Measurements from ENCODE around the gene CGA.

The CGA gene

GRCh38 chr6:87118054-87118453 lies 23.1 kb upstream of the CGA start:
- no peaks in the 10 kb centered on the region for H3K9me3 ChIP-seq (ENCODE audit: control insufficient read depth, low read length)
- H2BK120ac ChIP-seq (ENCODE audit: low read depth, low read length), result no peak overlapping the region
- H3K9ac ChIP-seq (ENCODE audit: low read length), result no peak overlapping the region
- no peak overlapping the region for H3K4ac ChIP-seq (ENCODE audit: low read depth in 1 of 2, low read length in 2 of 2)
- H3K23ac ChIP-seq (ENCODE audit: low read length in 2 of 2), result no peak overlapping the region
- H3K4me3 ChIP-seq (ENCODE audit: insufficient read depth in 1 of 2, low read depth in 1 of 2, low read length in 2 of 2), result no peak overlapping the region
- no peak overlapping the region for H2BK12ac ChIP-seq (ENCODE audit: low read length in 2 of 2)
- 80% methylated on average over 2 of the region's 4 CpGs for WGBS
- no peaks in the 10 kb centered on the region for H3K79me1 ChIP-seq (replicated peaks; ENCODE audit: low read length, poor library complexity, severe bottlenecking)
- H2AFZ ChIP-seq (ENCODE audit: low read depth, low read length), result no peak overlapping the region
- H4K8ac ChIP-seq (ENCODE audit: low read length), result no peak overlapping the region
- H3K4me2 ChIP-seq (ENCODE audit: low read length, poor library complexity, severe bottlenecking), result no peak overlapping the region
- H3K18ac ChIP-seq (ENCODE audit: low read depth in 1 of 2, low read length in 2 of 2), result no peak overlapping the region
- H4K91ac ChIP-seq (ENCODE audit: low read length), result no peak overlapping the region
- H2BK5ac ChIP-seq (ENCODE audit: low read depth, low read length, poor library complexity, severe bottlenecking), result no peak overlapping the region
- H3K14ac ChIP-seq (ENCODE audit: low read length in 2 of 2), result no peak overlapping the region
- H3K4me1 ChIP-seq (ENCODE audit: control insufficient read depth, insufficient read depth, low read depth, low read length), result no peaks in the 10 kb centered on the region
- H3K36me3 ChIP-seq (ENCODE audit: control insufficient read depth in 1 of 2, insufficient read depth in 2 of 2, low read depth in 1 of 2, low read length in 2 of 2), result no peaks in the 10 kb centered on the region
- no peak overlapping the region for H3K27ac ChIP-seq (ENCODE audit: low read length, poor library complexity, severe bottlenecking)
- no peak overlapping the region for H2BK15ac ChIP-seq (ENCODE audit: low read depth, poor library complexity, severe bottlenecking)
- H3K27me3 ChIP-seq (ENCODE audit: control insufficient read depth in 1 of 2, insufficient read depth in 1 of 2, low read length in 2 of 2), result no peaks in the 10 kb centered on the region
- DNase-seq, result no peak
- H2AK5ac ChIP-seq (ENCODE audit: low read length, severe bottlenecking), result no peak overlapping the region

- Histone ChIP-seq H2AK5ac (ENCODE audit: low read length, severe bottlenecking) (no peak overlapping the region), H3K9ac (ENCODE audit: low read length) (no peak overlapping the region), H3K36me3 (ENCODE audit: control insufficient read depth in 1 of 2, insufficient read depth in 2 of 2, low read depth in 1 of 2, low read length in 2 of 2) (no peaks in the 10 kb centered on the region), H3K23ac (ENCODE audit: low read length in 2 of 2) (no peak overlapping the region), H3K18ac (ENCODE audit: low read depth in 1 of 2, low read length in 2 of 2) (no peak overlapping the region), H2BK5ac (ENCODE audit: low read depth, low read length, poor library complexity, severe bottlenecking) (no peak overlapping the region), H4K8ac (ENCODE audit: low read length) (no peak overlapping the region), H3K4ac (ENCODE audit: low read depth in 1 of 2, low read length in 2 of 2) (no peak overlapping the region), H3K27ac (ENCODE audit: low read length, poor library complexity, severe bottlenecking) (no peak overlapping the region), H2BK12ac (ENCODE audit: low read length in 2 of 2) (no peak overlapping the region), H2AFZ (ENCODE audit: low read depth, low read length) (no peak overlapping the region), H3K4me2 (ENCODE audit: low read length, poor library complexity, severe bottlenecking) (no peak overlapping the region), H3K4me1 (ENCODE audit: control insufficient read depth, insufficient read depth, low read depth, low read length) (no peaks in the 10 kb centered on the region), H2BK15ac (ENCODE audit: low read depth, poor library complexity, severe bottlenecking) (no peak overlapping the region), H3K79me1 (replicated peaks; ENCODE audit: low read length, poor library complexity, severe bottlenecking) (no peaks in the 10 kb centered on the region), H3K4me3 (ENCODE audit: insufficient read depth in 1 of 2, low read depth in 1 of 2, low read length in 2 of 2) (no peak overlapping the region), H3K9me3 (ENCODE audit: control insufficient read depth, low read length) (no peaks in the 10 kb centered on the region), H2BK120ac (ENCODE audit: low read depth, low read length) (no peak overlapping the region), H3K27me3 (ENCODE audit: control insufficient read depth in 1 of 2, insufficient read depth in 1 of 2, low read length in 2 of 2) (no peaks in the 10 kb centered on the region), H3K14ac (ENCODE audit: low read length in 2 of 2) (no peak overlapping the region), H4K91ac (ENCODE audit: low read length) (no peak overlapping the region)
- DNase-seq, result no peak
- WGBS, result 83% methylated on average over 2 of the region's 2 CpGs
These were observed 22.0 kb upstream of the CGA start for GRCh38 chr6:87116922-87117321.

GRCh38 chr6:87115402-87116135 lies 20.7 kb upstream of the CGA start:
- 63% methylated on average over 1 of the region's 2 CpGs for WGBS

GRCh38 chr6:87110636-87111035 lies 15.7 kb upstream of the CGA start:
- Histone ChIP-seq H3K9me3 (ENCODE audit: control insufficient read depth, low read length) (no peaks in the 10 kb centered on the region), H3K14ac (ENCODE audit: low read length in 2 of 2) (no peak overlapping the region)
- 100% methylated on average over 1 of the region's 1 CpG for WGBS

More at GRCh38 chr6:87115402-87116135, 20.7 kb upstream of the CGA start:
- no peak overlapping the region for H2BK15ac ChIP-seq (ENCODE audit: low read depth, poor library complexity, severe bottlenecking)
- no peaks in the 10 kb centered on the region for H3K36me3 ChIP-seq (ENCODE audit: control insufficient read depth in 1 of 2, insufficient read depth in 2 of 2, low read depth in 1 of 2, low read length in 2 of 2)
- H3K23ac ChIP-seq (ENCODE audit: low read length in 2 of 2), result no peak overlapping the region
- H2BK120ac ChIP-seq (ENCODE audit: low read depth, low read length), result no peak overlapping the region
- no peak for DNase-seq
- no peaks in the 10 kb centered on the region for H3K9me3 ChIP-seq (ENCODE audit: control insufficient read depth, low read length)
- no peak overlapping the region for H3K18ac ChIP-seq (ENCODE audit: low read depth in 1 of 2, low read length in 2 of 2)
- H2AFZ ChIP-seq (ENCODE audit: low read depth, low read length), result no peak overlapping the region
- no peak overlapping the region for H3K4me3 ChIP-seq (ENCODE audit: insufficient read depth in 1 of 2, low read depth in 1 of 2, low read length in 2 of 2)
- no peak overlapping the region for H2BK5ac ChIP-seq (ENCODE audit: low read depth, low read length, poor library complexity, severe bottlenecking)
- no peaks in the 10 kb centered on the region for H3K4me1 ChIP-seq (ENCODE audit: control insufficient read depth, insufficient read depth, low read depth, low read length)
- H2AK5ac ChIP-seq (ENCODE audit: low read length, severe bottlenecking), result no peak overlapping the region
- no peak overlapping the region for H3K4ac ChIP-seq (ENCODE audit: low read depth in 1 of 2, low read length in 2 of 2)
- no peak overlapping the region for H3K27ac ChIP-seq (ENCODE audit: low read length, poor library complexity, severe bottlenecking)
- no peak overlapping the region for H3K4me2 ChIP-seq (ENCODE audit: low read length, poor library complexity, severe bottlenecking)
- H3K79me1 ChIP-seq (replicated peaks; ENCODE audit: low read length, poor library complexity, severe bottlenecking), result no peaks in the 10 kb centered on the region
- no peak overlapping the region for H3K9ac ChIP-seq (ENCODE audit: low read length)
- H4K8ac ChIP-seq (ENCODE audit: low read length), result no peak overlapping the region
- H3K14ac ChIP-seq (ENCODE audit: low read length in 2 of 2), result no peak overlapping the region
- no peak overlapping the region for H2BK12ac ChIP-seq (ENCODE audit: low read length in 2 of 2)
- H3K27me3 ChIP-seq (ENCODE audit: control insufficient read depth in 1 of 2, insufficient read depth in 1 of 2, low read length in 2 of 2), result no peaks in the 10 kb centered on the region
- H4K91ac ChIP-seq (ENCODE audit: low read length), result no peak overlapping the region

More at GRCh38 chr6:87110636-87111035, 15.7 kb upstream of the CGA start:
- Histone ChIP-seq H2AK5ac (ENCODE audit: low read length, severe bottlenecking) (no peak overlapping the region), H3K27ac (ENCODE audit: low read length, poor library complexity, severe bottlenecking) (no peak overlapping the region), H2BK12ac (ENCODE audit: low read length in 2 of 2) (no peak overlapping the region), H3K79me1 (replicated peaks; ENCODE audit: low read length, poor library complexity, severe bottlenecking) (no peaks in the 10 kb centered on the region), H4K91ac (ENCODE audit: low read length) (no peak overlapping the region), H3K18ac (ENCODE audit: low read depth in 1 of 2, low read length in 2 of 2) (no peak overlapping the region), H3K4me2 (ENCODE audit: low read length, poor library complexity, severe bottlenecking) (no peak overlapping the region), H3K4ac (ENCODE audit: low read depth in 1 of 2, low read length in 2 of 2) (no peak overlapping the region), H3K4me1 (ENCODE audit: control insufficient read depth, insufficient read depth, low read depth, low read length) (no peaks in the 10 kb centered on the region), H3K9ac (ENCODE audit: low read length) (no peak overlapping the region), H4K8ac (ENCODE audit: low read length) (no peak overlapping the region), H2BK120ac (ENCODE audit: low read depth, low read length) (no peak overlapping the region), H3K23ac (ENCODE audit: low read length in 2 of 2) (no peak overlapping the region), H2AFZ (ENCODE audit: low read depth, low read length) (no peak overlapping the region), H3K36me3 (ENCODE audit: control insufficient read depth in 1 of 2, insufficient read depth in 2 of 2, low read depth in 1 of 2, low read length in 2 of 2) (no peaks in the 10 kb centered on the region), H2BK5ac (ENCODE audit: low read depth, low read length, poor library complexity, severe bottlenecking) (no peak overlapping the region), H3K27me3 (ENCODE audit: control insufficient read depth in 1 of 2, insufficient read depth in 1 of 2, low read length in 2 of 2) (no peaks in the 10 kb centered on the region), H3K4me3 (ENCODE audit: insufficient read depth in 1 of 2, low read depth in 1 of 2, low read length in 2 of 2) (no peak overlapping the region), H2BK15ac (ENCODE audit: low read depth, poor library complexity, severe bottlenecking) (no peak overlapping the region)
- no peak for DNase-seq
